HG03469 (cell line): ENCODE results near the gene DAP3.
"Not testable (repeated sequence)": the region's sequence is repeated elsewhere in the genome, so short reads cannot be mapped to it uniquely, and the experiment has no call there.

Source experiments
- ATAC-seq: cut with Tn5 transposase; IDR thresholded peaks from one replicate; pipeline ENCODE4 v1.9.1; 2021; ENCODE audit warnings: mild to moderate bottlenecking, moderate library complexity, moderate number of reproducible peaks; ENCODE audit not compliant: unreplicated experiment

The DAP3 gene

GRCh38 chr1:155680531-155680930, 8.4 kb upstream of the DAP3 start:
- ATAC-seq: no peak

DNA sequence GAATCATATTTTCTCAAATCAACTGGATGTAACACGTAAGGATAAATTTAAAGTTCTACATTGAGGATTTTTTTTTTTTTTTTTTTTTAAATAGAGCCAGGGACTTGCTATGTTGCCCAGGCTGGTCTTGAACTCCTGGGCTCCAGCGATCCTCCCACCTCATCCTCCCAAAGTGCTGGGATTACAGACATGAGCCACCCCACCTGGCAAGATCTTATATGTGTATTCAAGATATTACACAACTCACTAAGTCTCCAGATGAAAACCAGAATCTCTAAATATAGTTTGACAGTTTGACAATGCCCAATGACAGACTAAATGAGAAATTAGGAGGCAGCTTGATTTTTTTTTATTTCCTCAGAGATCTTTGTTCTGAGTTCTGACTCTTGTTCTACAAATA, 7.1 kb upstream of the DAP3 start:
- ATAC-seq: no peak

DNA sequence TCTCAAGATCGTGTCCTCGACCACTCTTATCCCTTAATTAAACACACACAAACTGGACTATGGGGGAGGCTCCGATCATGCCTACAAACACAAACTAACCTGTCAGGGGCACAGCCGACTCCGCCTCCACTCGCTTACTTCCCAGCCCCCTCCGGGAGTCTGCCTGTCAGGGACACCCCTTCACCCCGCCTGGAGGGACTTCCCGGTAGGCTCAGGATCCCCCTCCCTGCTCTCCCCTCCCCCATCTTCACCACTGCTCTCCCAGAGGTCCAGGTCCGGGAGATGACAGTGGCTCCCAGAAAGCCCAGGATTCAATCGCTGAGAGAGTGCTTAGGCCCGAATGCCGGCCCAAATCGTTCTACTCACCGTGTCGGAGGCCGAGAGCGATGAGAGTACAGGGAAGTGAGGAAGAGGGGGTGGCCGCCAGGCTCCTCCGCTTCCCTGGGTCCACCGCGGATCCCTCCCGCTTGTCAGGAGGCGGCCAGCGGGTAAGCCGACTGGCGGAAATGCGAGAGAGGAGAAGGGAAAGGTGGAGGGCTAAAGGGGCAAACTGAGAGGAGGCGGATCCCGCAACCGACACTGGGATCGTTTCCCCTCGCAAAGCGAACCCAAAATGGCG, 1.1 kb upstream of the DAP3 start:
- ATAC-seq: peak; percentile 7

DNA sequence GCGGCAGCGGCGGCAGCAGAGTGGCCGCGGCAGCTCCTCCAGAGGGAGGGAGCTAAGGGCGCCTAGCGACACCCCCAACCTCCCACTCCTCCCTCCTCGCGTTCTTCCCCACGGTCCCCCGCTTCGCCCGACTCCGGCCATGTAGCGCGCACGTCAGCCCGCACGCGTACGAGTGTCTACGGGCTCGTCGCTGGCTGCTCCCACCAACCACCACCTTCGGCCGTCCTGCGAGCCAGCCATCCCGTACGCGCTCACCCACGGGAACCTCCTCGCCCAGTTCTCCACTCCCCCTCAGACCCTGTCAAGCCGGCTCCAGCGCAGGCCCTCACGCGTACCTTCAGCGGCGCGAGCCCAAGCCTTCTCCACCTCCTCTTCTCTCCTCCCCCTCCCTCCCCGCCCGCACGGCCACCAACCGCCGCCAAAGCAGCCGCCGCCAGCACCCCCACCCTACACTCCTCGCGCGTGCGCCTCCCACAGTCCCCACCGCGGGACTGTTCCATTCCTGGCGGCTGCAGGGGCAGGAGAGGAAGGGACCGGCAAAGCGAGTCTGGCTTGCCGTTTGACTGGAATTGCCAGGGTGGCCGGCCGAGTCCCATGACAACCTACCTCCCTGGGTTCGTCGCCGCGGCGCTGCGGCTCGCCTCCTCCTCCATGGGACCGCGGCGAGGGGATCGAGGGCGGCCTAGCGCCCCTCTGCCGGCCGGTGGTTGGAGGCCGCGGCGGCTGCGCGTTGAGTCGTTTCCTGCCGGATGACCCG, 389 bp upstream of the DAP3 start, which contains the start of gene YY1AP1:
YY1AP1 (minus strand) TSS at position 451 of the 757 bp plus-strand sequence. CDS start 8,338 bp downstream, outside the sequence.
- peak; percentile 47 for ATAC-seq

DNA sequence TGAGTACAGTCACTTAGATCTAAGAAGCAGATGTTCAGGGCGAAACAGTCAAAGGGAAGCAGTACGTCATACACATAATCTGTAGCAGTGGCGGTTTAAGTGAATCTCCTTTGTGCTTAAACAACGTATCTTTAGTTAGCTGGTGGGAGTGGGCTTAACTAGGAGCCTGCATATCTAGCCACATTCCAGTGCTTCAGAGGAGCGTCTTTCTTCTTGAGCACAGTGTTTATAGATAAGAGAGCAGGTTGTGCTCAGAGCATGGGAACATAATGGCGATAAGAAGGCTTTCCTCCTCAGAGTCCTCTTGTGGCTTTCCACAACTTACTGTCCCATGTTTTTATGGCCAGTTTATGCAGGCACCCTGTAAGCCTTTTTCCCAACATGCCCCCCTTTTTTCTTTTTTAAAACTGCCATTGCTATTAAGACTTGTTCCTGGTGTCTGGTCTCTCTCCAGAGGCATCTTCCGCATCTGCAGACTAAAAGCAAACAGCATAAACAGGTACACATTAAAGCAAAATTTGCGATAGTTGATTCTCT, 3.2 kb downstream of the DAP3 start:
- no peak for ATAC-seq

GRCh38 chr1:155694167-155694566, 5.3 kb downstream of the DAP3 start:
- no peak for ATAC-seq

- ATAC-seq: no peak
Observed at GRCh38 chr1:155695072-155695471, 6.2 kb downstream of the DAP3 start.

DNA sequence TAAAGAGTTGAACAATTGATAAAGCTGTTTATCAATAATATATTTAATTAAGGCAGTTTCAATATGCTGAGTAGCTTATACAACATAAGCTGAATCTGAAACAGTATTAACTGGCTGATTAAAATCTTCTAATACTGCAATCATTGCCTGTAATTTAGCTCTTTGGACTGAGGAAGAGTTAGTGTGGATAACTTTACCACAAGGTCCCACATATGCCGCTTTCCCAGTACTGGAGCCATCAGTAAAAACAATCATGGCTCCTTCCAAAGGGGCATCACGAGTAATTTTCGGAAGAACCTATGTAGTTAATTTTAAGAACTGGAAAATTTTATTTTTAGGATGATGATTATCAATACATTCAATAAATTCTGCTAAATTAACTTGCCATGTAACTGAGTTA, 6.7 kb downstream of the DAP3 start:
- ATAC-seq: no peak

- no peak for ATAC-seq
Observed at GRCh38 chr1:155696524-155696923, 7.6 kb downstream of the DAP3 start.

GRCh38 chr1:155697046-155697445, 8.2 kb downstream of the DAP3 start:
- no peak for ATAC-seq

DNA sequence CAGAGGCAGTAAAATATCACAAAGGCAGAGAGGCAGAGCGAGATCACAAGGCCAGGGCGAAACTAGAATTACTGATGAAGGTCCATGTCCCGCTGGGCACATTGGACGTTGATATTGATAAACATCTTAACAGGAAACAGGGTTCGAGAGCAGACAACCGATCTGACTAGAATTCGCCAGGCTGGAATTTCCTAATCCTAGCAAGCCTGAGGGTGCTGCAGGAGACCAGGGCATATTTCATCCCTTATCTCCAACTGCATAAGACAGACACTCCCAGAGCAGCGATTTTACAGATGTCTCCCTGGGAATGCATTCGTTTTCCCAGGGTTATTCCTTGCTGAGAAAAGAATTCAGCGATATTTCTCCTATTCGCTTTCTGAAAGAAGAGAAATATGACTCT, 8.7 kb downstream of the DAP3 start:
- not testable (repeated sequence) for ATAC-seq

- ATAC-seq: no peak
Observed at GRCh38 chr1:155698382-155699038, 9.6 kb downstream of the DAP3 start.

DNA sequence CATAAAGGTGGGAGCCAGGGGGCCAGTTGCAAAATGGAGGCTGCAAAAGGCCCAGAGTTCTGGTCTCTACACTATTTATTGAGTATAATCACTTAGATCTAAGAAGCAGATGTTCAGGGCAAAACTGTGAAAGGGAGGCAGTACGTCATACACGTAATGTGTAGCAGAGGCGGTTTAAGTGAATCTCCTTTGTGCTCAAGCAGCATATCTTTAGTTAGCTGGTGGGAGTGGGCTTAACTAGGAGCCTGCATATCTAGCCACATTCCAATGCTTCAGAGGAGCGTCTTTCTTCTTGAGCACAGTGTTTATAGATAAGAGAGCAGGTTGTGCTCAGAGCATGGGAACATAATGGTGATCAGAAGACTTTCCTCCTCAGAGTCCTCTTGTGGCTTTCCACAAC, 10.2 kb downstream of the DAP3 start:
- ATAC-seq: not testable (repeated sequence)

DNA sequence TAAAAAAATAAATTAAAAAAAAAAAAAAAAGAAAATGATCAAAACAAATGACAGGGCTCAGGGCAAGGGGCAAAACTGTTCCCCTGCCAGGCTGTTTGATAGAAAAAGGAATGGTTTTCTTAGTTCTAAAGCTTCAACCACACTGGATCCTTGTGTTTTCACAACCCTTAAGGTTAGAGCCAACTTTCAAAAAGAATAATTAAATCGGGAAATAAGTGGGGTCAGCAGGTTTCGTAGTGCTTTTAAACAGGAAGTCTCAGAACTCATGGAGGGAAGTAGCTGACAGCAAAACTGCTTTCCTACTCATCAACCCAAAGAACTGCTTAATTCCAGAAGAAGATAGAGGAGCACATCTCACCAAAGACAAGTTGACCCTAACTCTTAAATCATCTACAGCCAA, 12.8 kb downstream of the DAP3 start:
- not testable (repeated sequence) for ATAC-seq

DNA sequence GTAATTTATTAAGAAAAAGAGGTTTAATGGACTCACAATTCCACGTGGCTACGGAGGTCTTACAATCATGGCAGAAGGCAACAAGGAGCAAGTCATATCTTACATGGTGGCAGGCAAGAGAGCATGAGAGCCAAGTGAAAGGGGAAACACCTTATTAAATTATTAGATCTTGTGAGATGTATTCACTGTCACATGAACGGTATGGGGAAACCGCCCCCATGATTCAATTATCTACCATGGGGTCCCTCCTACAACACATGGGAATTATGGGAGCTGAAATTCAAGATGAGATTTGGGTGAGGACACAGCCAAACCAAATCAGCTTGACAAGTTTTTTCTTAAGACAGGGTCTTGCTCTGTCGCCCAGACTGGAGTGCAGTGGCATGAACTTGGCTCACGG, 14.3 kb downstream of the DAP3 start:
- no peak for ATAC-seq

- not testable (repeated sequence) for ATAC-seq
Observed at GRCh38 chr1:155704414-155704813, 15.5 kb downstream of the DAP3 start.

GRCh38 chr1:155706139-155706538, 17.2 kb downstream of the DAP3 start:
- ATAC-seq: no peak

GRCh38 chr1:155709391-155709790, 20.5 kb downstream of the DAP3 start:
- ATAC-seq: no peak

- not testable (repeated sequence) for ATAC-seq
Observed at GRCh38 chr1:155711457-155711856, 22.6 kb downstream of the DAP3 start.

- not testable (repeated sequence) for ATAC-seq
Observed at GRCh38 chr1:155712636-155713035, 23.7 kb downstream of the DAP3 start.

DNA sequence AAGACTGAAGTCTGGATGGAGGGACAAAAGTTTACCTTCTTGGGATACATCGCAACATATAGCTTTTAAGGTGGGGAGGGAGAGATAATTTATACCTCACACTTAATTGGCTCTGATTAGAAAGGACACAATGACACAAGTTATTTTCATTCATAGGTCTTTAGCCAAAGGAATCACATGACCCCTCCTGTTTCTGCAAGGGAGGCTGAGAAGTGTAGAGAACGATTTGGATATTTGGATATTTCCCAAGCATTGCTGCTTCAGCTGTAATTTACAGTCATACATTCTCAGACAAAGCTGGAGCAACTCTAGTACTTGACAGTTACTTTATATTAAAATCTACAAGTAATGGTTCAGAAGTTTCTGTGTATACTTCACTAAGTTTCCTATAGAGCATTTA, 24.2 kb downstream of the DAP3 start:
- ATAC-seq: no peak

- not testable (repeated sequence) for ATAC-seq
Observed at GRCh38 chr1:155715056-155715455, 26.2 kb downstream of the DAP3 start.
